Stimulated activated CD8-positive, alpha-beta memory T cell treated with anti-CD3 and anti-CD28 coated beads, Interleukin-7, amount 100 ng/mL, for 4 hours (primary cell): ENCODE results near the gene RPS23.
A peak's percentile ranks its signal among the peaks of the same experiment; 100 is the strongest.

Experiments used
- DNase-seq, 2 donors: peaks; one replicate each; pipeline ENCODE4 v3.0.0-alpha.2; 2020; ENCODE audit warnings: low read depth in 2 of 2

RPS23 gene

DNA sequence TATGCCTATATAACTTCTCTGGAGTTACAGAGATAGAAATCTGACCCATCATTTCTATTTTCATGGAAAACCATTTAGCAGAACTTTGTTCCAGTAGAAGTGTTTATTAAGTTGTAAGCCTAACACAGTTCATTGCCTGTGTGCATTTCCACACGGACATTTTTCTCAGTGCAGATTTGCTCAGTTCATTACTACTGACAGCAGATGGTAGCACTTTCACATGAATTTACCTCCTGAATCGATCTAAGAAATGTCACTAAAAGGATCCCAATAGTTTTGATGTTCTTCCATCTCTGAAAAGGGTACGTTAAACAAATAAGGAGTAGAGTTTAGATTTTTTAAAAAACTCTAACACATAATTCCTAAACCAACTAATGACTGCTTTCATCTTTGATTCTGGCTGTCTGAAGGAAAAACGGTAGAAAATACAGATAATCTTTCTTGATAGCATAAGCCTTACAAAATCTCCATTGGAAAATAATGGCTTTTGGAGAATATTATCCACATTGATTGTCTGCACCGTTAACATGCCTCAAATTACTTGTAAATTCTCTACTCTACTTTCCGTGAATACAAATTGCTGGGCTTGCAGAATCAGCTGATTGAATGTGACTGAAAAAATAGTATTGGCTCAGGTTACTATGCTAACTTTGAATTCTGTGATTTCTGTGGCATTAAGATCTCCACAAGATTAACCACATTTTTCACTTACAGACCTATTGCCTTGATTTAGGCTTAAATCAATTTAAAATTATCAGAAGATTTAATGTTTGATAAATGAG is 33.1 kb downstream of the RPS23 start:
- no peak for DNase-seq

DNA sequence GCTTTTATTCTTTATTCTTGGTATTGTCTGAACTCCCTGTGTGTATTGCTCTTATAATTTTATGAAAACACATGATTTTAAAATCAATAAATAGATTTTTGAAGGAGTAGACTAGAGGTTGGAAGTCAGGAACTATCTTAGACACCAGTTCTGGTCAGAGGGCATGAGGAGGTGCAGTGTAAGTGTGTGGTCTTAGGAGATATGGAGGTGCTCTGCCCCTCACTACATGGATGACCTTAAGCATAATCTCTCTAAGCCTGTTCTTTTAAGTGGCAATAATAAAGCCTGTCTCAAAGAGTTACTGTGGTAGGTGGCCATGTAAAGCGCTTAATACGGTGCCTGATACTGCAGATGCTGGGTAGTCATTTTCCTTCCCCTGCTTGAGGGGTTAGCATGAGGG is 34.0 kb downstream of the RPS23 start:
- no peak for DNase-seq

DNA sequence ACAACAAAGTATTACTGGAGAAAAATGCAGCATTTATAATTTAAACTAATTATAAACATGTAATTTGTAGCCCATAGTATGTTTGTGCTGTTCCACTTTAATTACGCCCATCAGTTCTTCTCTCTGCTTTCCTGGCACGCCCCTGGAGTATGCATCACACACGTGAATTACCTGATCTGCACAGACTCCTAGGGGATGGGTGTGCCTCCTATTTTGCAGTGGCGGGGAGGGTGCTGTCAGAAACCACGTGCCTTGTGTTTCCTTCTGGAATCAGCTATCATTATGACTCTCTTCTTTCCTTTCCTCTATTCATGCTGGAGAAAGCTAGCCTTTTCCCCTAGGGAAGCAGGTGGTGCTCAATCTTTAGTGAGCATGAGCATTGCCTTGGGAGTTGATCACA is 43.3 kb downstream of the RPS23 start:
- no peak for DNase-seq

DNA sequence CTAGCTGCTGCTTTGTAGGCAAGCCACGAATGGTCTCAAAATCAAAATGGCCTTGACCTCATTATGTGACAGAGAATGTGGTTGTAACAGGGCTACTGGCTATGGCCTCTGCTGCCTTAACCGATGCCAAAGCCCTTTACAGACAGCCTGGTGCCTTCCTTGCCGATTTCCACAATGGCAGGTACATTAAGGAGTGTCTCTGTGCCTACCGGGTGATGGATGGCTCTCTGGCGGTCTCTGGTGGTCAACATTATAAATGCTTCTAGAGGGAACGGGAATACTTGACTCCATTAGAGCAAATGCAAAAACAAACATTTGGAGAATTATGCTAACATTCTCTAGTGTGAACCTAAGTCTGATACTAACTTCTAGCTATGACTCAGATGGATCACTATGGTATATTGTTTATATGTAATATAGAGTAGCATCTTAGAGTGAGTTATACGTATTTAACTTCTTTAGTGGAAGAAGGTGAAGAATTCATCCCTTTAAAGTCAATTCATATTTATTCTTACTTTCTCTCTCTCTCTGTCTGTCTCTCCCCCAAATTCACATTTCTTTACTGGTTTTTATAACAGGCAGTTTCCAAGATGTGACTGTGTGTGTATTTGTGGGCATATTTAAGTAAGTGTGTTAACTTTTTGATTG is 52.5 kb downstream of the RPS23 start:
- DNase-seq: peak; percentile 20 to 31
